ENCODE results near the gene CFHR5.

DNA sequence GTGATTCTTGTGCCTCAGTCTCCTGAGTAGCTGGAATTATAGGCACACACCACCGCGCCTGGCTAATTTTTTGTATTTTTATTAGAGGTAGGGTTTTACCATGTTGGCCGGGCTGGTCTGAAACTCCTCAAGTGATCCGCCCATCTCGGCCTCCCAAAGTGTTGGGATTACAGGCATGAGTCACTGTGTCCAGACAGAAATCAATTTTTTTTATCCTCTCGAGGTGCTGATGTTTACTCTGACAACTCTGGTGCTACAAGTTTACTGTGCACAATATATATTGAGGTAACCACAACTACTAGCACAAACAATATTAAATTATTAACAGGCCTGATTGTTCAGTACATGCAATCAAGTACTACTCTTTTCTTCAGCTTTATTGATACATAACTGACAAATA lies 50.0 kb downstream of the CFHR5 start:
- no peak for TF ChIP-seq POLR2A (IDR thresholded peaks at IDR 0.05; ENCODE audit: low read length)
- no peak for TF ChIP-seq GATA1 (IDR thresholded peaks at IDR 0.05; ENCODE audit: low read depth, low read length)

Data from erythroblast (primary cell).